DND-41 (cell line): Measurements from ENCODE around the gene LTBP2.

Experiments used
- ATAC-seq: fragments of 200-7000 bp; cut with Tn5 transposase; 3 replicates; pipeline ENCODE4 v1.9.1; 2021; ENCODE audit warnings: low read depth; ENCODE audit not compliant: insufficient read depth
- DNase-seq: peaks from one replicate; pipeline ENCODE4 v3.0.0-alpha.2; 2020
- H2AFZ ChIP-seq: 2 replicates; pipeline ENCODE4 v1.6.0; 2012; ENCODE audit warnings: low read depth, low read length
- H3K27ac ChIP-seq: 2 replicates; pipeline ENCODE4 v1.5.1; 2012; ENCODE audit warnings: low read length, inconsistent platforms
- H3K27me3 ChIP-seq: fragments of 200-600 bp; sonication (generic); 2 replicates; pipeline ENCODE4 v1.6.0; 2012; ENCODE audit warnings: low read length, mild to moderate bottlenecking, inconsistent platforms; ENCODE audit not compliant: insufficient read depth, poor library complexity
- H3K36me3 ChIP-seq: 2 replicates; pipeline ENCODE4 v1.5.1; 2012; ENCODE audit warnings: low read length, inconsistent platforms; ENCODE audit not compliant: insufficient read depth
- H3K4me1 ChIP-seq: 2 replicates; pipeline ENCODE4 v1.5.1; 2012; ENCODE audit warnings: mild to moderate bottlenecking, low read length; ENCODE audit not compliant: insufficient read depth
- H3K4me2 ChIP-seq: 2 replicates; pipeline ENCODE4 v1.6.0; 2012; ENCODE audit warnings: mild to moderate bottlenecking, moderate library complexity, low read length, inconsistent platforms; ENCODE audit not compliant: insufficient read depth
- H3K4me3 ChIP-seq, 2 experiments: fragments of 200-600 bp in 1 of 2; shearing (Covaris generic) in 1 of 2; 2 replicates each; pipeline ENCODE4 v1.5.1; 2012 to 2016; ENCODE audit warnings: inconsistent platforms in 2 of 2, low read length in 2 of 2, mild to moderate bottlenecking in 2 of 2, low read depth in 1 of 2, moderate library complexity in 1 of 2
- H3K79me2 ChIP-seq: 2 replicates; pipeline ENCODE4 v1.6.0; 2012; ENCODE audit warnings: low read length, inconsistent platforms; ENCODE audit not compliant: insufficient read depth
- H3K9ac ChIP-seq: 2 replicates; pipeline ENCODE4 v1.6.0; 2012; ENCODE audit warnings: low read depth, mild to moderate bottlenecking, inconsistent platforms, low read length, moderate library complexity
- H3K9me3 ChIP-seq: 2 replicates; pipeline ENCODE4 v1.5.1; 2012; ENCODE audit warnings: low read length, moderate library complexity, mild to moderate bottlenecking, inconsistent platforms; ENCODE audit not compliant: insufficient read depth, severe bottlenecking
- H4K20me1 ChIP-seq: 2 replicates; pipeline ENCODE4 v1.6.0; 2012; ENCODE audit warnings: low read length; ENCODE audit not compliant: insufficient read depth
- CTCF ChIP-seq: IDR thresholded peaks from 2 replicates; pipeline ENCODE4 v1.5.1; 2012; ENCODE audit warnings: borderline replicate concordance, low read length, moderate library complexity, mild to moderate bottlenecking; ENCODE audit not compliant: poor library complexity, severe bottlenecking; ENCODE audit errors: extremely low read depth
- EZH2 ChIP-seq: IDR thresholded peaks from 3 replicates; pipeline ENCODE4 v1.6.1; 2012; ENCODE audit warnings: borderline replicate concordance, low read depth, mild to moderate bottlenecking, moderate library complexity, low read length, inconsistent platforms; ENCODE audit not compliant: severe bottlenecking

LTBP2 gene

GRCh38 chr14:74482571-74482970, 129.5 kb downstream of the LTBP2 start:
- H2AFZ ChIP-seq: no peak overlapping the region
- H3K9ac ChIP-seq: no peak overlapping the region
- H3K4me1 ChIP-seq: no peaks in the 10 kb centered on the region
- H3K36me3 ChIP-seq: peaks cover 57% of the 10 kb centered on the region
- H3K4me2 ChIP-seq: no peak overlapping the region
- DNase-seq: no peak
- TF ChIP-seq CTCF: no peak
- no peak for TF ChIP-seq EZH2
- no peaks in the 10 kb centered on the region for H4K20me1 ChIP-seq
- no peak overlapping the region for H3K27ac ChIP-seq
- H3K9me3 ChIP-seq: no peaks in the 10 kb centered on the region
- no peak overlapping the region for H3K4me3 ChIP-seq
- H3K79me2 ChIP-seq: no peaks in the 10 kb centered on the region
- ATAC-seq: no peak
- H3K27me3 ChIP-seq: no peaks in the 10 kb centered on the region

GRCh38 chr14:74480046-74480445, 132.0 kb downstream of the LTBP2 start:
- H3K27me3 ChIP-seq: no peaks in the 10 kb centered on the region
- no peak overlapping the region for H3K4me3 ChIP-seq
- no peak for DNase-seq
- TF ChIP-seq CTCF: no peak
- no peak for TF ChIP-seq EZH2
- H3K9ac ChIP-seq: no peak overlapping the region
- H3K27ac ChIP-seq: no peak overlapping the region
- no peaks in the 10 kb centered on the region for H3K4me1 ChIP-seq
- H2AFZ ChIP-seq: no peak overlapping the region
- no peaks in the 10 kb centered on the region; the same call in 1 of the 2 replicates for H4K20me1 ChIP-seq
- H3K9me3 ChIP-seq: no peaks in the 10 kb centered on the region
- no peak for ATAC-seq
- no peak overlapping the region for H3K4me2 ChIP-seq
- H3K36me3 ChIP-seq: peaks cover 50% of the 10 kb centered on the region
- H3K79me2 ChIP-seq: no peaks in the 10 kb centered on the region

- no peak for TF ChIP-seq EZH2
- TF ChIP-seq CTCF: peak; percentile 43
- no peak overlapping the region for H3K4me2 ChIP-seq
- H3K36me3 ChIP-seq: peaks cover 43% of the 10 kb centered on the region
- no peaks in the 10 kb centered on the region for H3K27me3 ChIP-seq
- DNase-seq: no peak
- H3K4me1 ChIP-seq: no peaks in the 10 kb centered on the region
- no peaks in the 10 kb centered on the region; the same call in 1 of the 2 replicates for H4K20me1 ChIP-seq
- no peak overlapping the region for H3K4me3 ChIP-seq
- no peak overlapping the region for H2AFZ ChIP-seq
- H3K9ac ChIP-seq: no peak overlapping the region
- no peaks in the 10 kb centered on the region for H3K9me3 ChIP-seq
- no peak overlapping the region for H3K27ac ChIP-seq
- ATAC-seq: no peak
- no peaks in the 10 kb centered on the region for H3K79me2 ChIP-seq
These were observed 132.9 kb downstream of the LTBP2 start for GRCh38 chr14:74478996-74479635.

GRCh38 chr14:74476607-74477006, 135.4 kb downstream of the LTBP2 start:
- H3K79me2 ChIP-seq: no peaks in the 10 kb centered on the region
- peaks cover 28% of the 10 kb centered on the region for H3K36me3 ChIP-seq
- TF ChIP-seq CTCF (no peak), EZH2 (no peak)
- no peak overlapping the region for H3K4me2 ChIP-seq
- no peak for DNase-seq
- no peak overlapping the region for H3K4me3 ChIP-seq
- no peaks in the 10 kb centered on the region for H3K27me3 ChIP-seq
- no peaks in the 10 kb centered on the region for H3K9me3 ChIP-seq
- no peak overlapping the region for H2AFZ ChIP-seq
- ATAC-seq: no peak
- H3K9ac ChIP-seq: no peak overlapping the region
- no peaks in the 10 kb centered on the region for H3K4me1 ChIP-seq
- no peak overlapping the region for H3K27ac ChIP-seq
- no peaks in the 10 kb centered on the region; the same call in 1 of the 2 replicates for H4K20me1 ChIP-seq
